Epithelial cell of esophagus (primary cell): Measurements from ENCODE around the gene CLIC3.

Experiments
- DNase-seq: peaks from one replicate; pipeline ENCODE4 v3.0.0; 2010; ENCODE audit warnings: low read depth
- H3K4me3 ChIP-seq: 2 replicates; pipeline ENCODE4 v1.5.1; 2011; ENCODE audit warnings: mild to moderate bottlenecking, low read length, control low read depth
- TF ChIP-seq, protein P1 (sequence below): IDR thresholded peaks from 2 replicates; pipeline ENCODE4 v1.5.1; 2011; ENCODE audit warnings: low read depth, mild to moderate bottlenecking, low read length, control low read depth, inconsistent platforms; ENCODE audit not compliant: insufficient read depth; ENCODE audit errors: missing control alignments

Gene CLIC3

DNA sequence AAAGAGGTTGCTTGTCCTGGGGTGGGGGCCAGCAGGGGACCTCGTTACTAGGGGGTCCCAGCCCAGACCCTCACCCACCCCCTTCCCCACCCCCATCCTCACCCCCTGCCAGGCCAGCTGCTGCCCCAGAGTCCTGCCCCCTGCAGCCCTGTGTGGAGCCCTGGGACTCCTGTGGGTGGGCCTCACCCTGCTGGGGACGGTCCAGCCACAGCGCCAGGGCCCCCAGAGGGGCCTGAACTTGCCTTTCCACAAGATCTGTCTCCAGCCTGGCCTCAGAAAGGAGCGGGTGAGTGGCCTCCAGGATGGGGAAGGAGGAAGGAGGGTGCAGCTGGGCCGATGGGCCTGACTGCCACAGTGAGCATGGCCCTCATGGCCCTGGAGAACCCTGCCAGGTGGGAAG lies 26.6 kb downstream of the CLIC3 start:
- DNase-seq = no peak
- no peak overlapping the region for H3K4me3 ChIP-seq
- TF ChIP-seq, protein P1, sequence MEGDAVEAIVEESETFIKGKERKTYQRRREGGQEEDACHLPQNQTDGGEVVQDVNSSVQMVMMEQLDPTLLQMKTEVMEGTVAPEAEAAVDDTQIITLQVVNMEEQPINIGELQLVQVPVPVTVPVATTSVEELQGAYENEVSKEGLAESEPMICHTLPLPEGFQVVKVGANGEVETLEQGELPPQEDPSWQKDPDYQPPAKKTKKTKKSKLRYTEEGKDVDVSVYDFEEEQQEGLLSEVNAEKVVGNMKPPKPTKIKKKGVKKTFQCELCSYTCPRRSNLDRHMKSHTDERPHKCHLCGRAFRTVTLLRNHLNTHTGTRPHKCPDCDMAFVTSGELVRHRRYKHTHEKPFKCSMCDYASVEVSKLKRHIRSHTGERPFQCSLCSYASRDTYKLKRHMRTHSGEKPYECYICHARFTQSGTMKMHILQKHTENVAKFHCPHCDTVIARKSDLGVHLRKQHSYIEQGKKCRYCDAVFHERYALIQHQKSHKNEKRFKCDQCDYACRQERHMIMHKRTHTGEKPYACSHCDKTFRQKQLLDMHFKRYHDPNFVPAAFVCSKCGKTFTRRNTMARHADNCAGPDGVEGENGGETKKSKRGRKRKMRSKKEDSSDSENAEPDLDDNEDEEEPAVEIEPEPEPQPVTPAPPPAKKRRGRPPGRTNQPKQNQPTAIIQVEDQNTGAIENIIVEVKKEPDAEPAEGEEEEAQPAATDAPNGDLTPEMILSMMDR = no peak

DNA sequence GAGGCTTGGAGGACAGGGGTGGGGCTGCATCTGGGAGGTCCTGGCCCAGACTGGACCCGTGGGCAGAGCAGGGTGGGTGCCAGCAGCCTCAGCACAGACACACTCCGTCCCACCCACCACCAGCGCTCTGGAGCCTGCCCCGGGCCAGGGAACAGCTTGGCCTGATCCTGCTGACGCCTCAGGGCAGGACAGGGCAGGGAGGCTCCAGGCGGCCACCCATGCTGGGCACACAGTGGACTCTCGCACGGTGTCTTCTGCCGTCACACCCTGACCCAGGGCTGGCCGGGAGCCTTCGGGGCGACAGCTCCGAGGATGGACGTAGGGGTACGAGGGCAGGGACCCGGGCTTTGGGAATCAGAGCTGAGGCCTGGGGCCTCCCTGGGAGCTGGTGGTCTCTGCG lies 27.2 kb downstream of the CLIC3 start:
- DNase-seq = no peak
- no peak overlapping the region for H3K4me3 ChIP-seq
- TF ChIP-seq, protein P1 = no peak

DNA sequence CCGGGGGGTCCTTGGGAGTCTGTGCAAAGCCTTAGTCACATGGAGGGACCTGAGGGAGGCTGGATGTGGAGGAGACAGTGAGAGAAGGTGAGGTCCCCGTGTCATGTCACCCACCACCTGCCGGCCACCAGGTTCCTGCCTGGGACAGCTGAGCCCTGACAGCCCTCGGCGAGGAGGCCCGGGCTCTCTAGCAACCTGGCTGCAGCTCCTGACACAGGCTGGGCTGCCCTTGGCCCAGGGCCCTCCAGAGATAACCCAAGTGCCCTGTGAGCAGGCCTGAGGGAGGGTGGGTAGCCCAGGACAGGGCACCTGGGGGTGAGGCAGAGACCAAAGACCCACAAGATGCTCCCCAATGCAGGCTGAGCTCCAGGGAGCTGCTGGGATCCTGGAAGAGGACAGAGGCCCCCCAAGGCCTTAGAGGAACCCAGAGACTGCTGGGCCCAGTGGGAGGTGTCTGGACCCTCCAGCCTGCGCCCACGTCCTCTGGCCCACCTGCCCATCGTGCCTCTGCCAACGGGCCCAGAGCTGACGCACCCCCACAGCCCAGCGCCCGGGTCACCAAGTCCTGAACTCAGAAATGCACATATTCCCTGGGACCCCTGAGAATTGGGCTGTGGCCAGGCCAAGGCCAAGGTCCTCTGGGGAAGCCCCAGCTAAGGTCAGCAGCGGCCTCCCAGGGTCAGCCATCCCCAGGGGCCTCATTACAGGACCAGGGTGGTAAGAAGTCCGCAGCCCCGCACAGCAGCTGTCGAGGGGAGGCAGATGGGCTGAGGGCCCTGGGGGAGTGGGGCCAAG lies 27.8 kb downstream of the CLIC3 start:
- no peak overlapping the region for H3K4me3 ChIP-seq
- no peak for DNase-seq
- TF ChIP-seq, protein P1 = no peak

DNA sequence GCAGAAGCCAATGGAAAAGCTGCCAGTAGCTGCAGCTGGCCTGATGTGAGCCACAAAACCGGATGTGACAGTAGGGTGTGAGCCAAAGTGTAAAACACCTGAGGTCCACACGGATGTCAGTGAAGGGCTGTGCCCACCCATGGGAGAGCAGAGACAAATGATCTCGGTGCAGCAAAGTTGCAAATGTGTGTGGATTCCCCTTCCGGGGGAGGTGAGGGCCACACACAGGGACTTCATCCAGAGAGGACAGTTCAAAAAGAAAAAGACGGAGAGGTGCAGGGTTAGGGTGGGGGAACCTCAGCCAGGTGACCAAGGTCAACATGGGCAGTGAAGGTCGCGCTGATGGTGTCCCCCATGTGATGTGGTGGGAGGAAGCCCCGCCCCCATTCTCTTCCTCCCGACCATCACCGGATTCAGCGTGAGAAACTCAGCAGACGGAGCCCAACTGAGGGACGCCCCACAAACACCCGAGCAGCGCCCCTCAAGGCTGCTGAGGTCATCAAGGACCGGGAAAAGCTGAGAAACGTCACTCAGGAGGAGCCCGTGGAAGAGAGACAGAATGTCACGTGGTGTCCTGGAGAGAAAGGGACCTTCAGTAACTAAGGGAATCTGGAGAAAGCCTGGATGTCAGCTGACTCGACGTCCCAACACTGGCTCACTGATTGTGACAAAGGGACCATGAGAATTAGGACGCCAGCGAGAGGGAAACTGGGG lies 30.4 kb downstream of the CLIC3 start:
- DNase-seq = no peak
- TF ChIP-seq, protein P1 = no peak
- H3K4me3 ChIP-seq = no peak overlapping the region

DNA sequence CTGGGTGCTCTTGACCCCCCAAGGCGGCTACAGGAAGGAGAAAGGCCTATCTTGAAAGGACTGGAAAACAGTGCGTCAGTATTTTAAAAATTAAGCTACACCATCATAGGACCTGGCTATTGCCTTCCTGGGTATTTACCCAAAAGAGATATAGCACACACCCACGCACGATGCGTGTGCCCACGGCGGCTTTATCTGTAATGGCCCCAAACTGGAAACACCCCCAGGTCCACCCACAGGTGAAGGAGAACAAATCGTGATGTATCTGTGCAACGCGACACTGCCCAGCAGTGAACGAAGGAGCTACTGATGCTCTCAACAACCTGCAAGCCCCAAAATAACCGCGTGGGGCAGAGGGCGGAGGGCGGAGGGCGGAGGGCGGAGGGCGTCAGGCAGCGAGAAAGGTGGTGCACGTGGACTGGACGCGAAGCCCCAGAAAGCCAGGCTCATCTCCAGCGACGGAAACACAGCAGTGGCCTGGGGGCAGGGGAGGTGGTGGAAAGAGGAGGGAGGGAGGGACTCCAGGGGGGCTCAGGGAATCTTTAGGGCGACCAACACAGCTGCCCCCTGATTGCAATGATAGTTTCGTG lies 31.4 kb downstream of the CLIC3 start:
- no peak for DNase-seq
- TF ChIP-seq, protein P1 = no peak
- no peak overlapping the region for H3K4me3 ChIP-seq

DNA sequence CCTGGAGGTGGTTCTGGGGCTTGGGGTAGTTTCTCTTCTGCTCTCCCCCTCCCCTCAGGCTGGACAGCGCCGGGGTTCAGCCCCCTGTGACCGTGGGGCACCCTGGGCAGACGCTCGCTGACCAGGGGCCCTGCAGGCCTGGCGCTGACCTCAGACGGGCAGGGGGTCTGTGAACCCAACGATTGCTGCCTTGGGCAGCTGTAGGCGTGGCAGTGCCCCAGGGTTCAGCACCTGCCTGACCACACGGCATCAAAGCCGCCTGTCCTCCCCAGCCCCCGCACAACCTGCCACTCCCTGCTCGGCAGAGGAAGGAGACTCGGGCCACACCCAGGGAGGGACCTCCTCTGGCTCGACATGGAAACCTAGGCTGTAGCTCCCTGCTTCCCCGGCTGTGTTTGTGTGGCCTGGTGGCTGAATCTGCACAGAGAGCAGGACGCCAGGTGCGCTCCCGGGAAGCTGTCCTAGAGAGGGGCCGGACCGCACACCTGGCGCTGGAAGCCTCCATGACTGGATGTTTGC lies 32.1 kb downstream of the CLIC3 start:
- no peak overlapping the region for H3K4me3 ChIP-seq
- TF ChIP-seq, protein P1 = no peak
- peak; percentile 30 for DNase-seq
